Gastrocnemius medialis (tissue), 4 donors: Measurements from ENCODE around the gene CALD1. TPM values are rescaled to one million over a fixed set of nuclear protein-coding genes. Genes with fewer than 3 reads are reported as not detected.

ENCODE experiments used
- ATAC-seq, 2 donors: fragments of 150-250 bp; one replicate each; pipeline ENCODE4 v1.9.1; 2016
- DNase-seq, 2 donors: peaks; one replicate each; pipeline ENCODE4 v3.0.0-alpha.2; 2019
- H3K27ac ChIP-seq, 4 donors: fragments of 200-600 bp; sonication (generic); 1 replicate in 1 of 4; 2 replicates in 3 of 4; pipeline ENCODE4 v1.5.1; 2016 to 2018; ENCODE audit warnings: mild to moderate bottlenecking in 2 of 4, moderate library complexity in 1 of 4
- H3K27me3 ChIP-seq, 3 donors: fragments of 200-600 bp; sonication (generic) in 2 of 3; 1 replicate in 1 of 3; 2 replicates in 2 of 3; pipeline versions ENCODE4 v1.5.1 to v1.6.0; 2016 to 2019; ENCODE audit warnings: mild to moderate bottlenecking in 1 of 3, moderate library complexity in 1 of 3
- H3K36me3 ChIP-seq, 2 donors: fragments of 200-600 bp; sonication (generic) in 1 of 2; one replicate each; pipeline ENCODE4 v1.5.1; 2017 to 2018
- H3K4me1 ChIP-seq, 2 donors: fragments of 200-600 bp; sonication (generic) in 1 of 2; one replicate each; pipeline ENCODE4 v1.5.1; 2016 to 2017; ENCODE audit warnings: mild to moderate bottlenecking in 2 of 2
- H3K4me3 ChIP-seq, 4 donors: fragments of 200-600 bp; sonication (generic) in 3 of 4; 1 replicate in 1 of 4; 2 replicates in 3 of 4; pipeline ENCODE4 v1.5.1; 2016 to 2019; ENCODE audit warnings: mild to moderate bottlenecking in 2 of 4
- H3K9me3 ChIP-seq, 3 donors: fragments of 200-600 bp; sonication (generic) in 2 of 3; 1 replicate in 1 of 3; 2 replicates in 2 of 3; pipeline ENCODE4 v1.5.1; 2016 to 2019
- CTCF ChIP-seq, 5 experiments: fragments of 450-650 bp in 3 of 5; fragments of 200-600 bp in 2 of 5; sonication (generic) in 2 of 5; IDR thresholded peaks in 4 of 5; conservative IDR thresholded peaks in 1 of 5; 1 replicate in 4 of 5; 2 replicates in 1 of 5; pipeline ENCODE4 v1.5.1; 2016 to 2019; ENCODE audit warnings: antibody characterized with exemption in 5 of 5, mild to moderate bottlenecking in 3 of 5, moderate library complexity in 3 of 5
- POLR2A ChIP-seq, 2 donors: fragments of 450-650 bp; IDR thresholded peaks; one replicate each; pipeline ENCODE4 v1.6.1; 2017; ENCODE audit warnings: antibody characterized with exemption in 2 of 2, mild to moderate bottlenecking in 2 of 2, moderate library complexity in 2 of 2
- in situ Hi-C, 4 donors: fragments of 200-750 bp; cut with MboI; loops; one replicate each; pipeline versions ENCODE4 v1.15.0 to v1.8.0; 2017; ENCODE audit warnings: low sequenced_read_pairs in 4 of 4
- intact Hi-C: fragments of 100-400 bp; cut with DNase I; formaldehyde crosslinking; loops from one replicate; pipeline ENCODE4 v1.15.1; 2023; ENCODE audit warnings: low total_unique reads
- total RNA-seq, 4 donors: library from RNA; depleted of rRNA; stranded (reverse); fragments of >200 nt; gene quantifications; one replicate each; pipeline versions ENCODE4 v1.1.0 to v1.2.3, GENCODE V29; 2016

The CALD1 gene
- total RNA-seq, 4 donors from 2014 or later = 25.9 to 43.2 (median 32.3) TPM

- H3K27ac ChIP-seq = peak overlapping the region in 1 of 4 donors; percentile 6
- TF ChIP-seq CTCF (IDR thresholded peaks at IDR 0.05 in 4 of 5, conservative IDR thresholded peaks at IDR 0.05 in 1 of 5) (no peak), POLR2A (IDR thresholded peaks at IDR 0.05) (no peak)
- no peaks in the 10 kb centered on the region for H3K36me3 ChIP-seq
- no peaks in the 10 kb centered on the region for H3K27me3 ChIP-seq
- ATAC-seq (no peak), DNase-seq (no peak)
- no peaks in the 10 kb centered on the region for H3K9me3 ChIP-seq
- intact Hi-C loops = loop anchor here (5.0 kb wide), 1 partner anchor 37 kb away; no protein-coding TSS in a partner anchor
- H3K4me3 ChIP-seq = no peak overlapping the region
- peaks cover 0 to 4% of the 10 kb centered on the region in 2 donors for H3K4me1 ChIP-seq
- in situ Hi-C loops = no loop called here
These were observed 159.7 kb downstream of the CALD1 start for GRCh38 chr7:134939136-134939535.

DNA sequence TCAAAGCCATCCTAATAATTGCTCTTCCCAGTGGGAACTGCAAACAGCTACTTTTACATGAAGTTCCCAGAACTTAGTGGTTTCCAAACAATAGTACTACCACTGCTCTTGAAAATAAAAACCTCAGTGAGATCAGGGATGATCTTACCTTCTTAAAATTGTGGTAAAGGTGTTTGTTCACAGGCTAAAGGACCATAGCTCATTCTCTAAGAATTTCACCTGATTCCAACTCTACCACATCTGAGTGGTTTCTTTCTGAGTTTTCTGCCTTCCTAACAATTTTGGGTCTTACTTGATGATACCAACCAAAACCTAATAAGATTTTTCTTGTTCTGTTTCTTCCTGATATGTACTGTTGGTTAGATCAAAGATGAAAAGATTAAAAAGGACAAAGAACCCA, 161.3 kb downstream of the CALD1 start:
- peak overlapping the region in 1 of 4 donors; percentile 0 for H3K27ac ChIP-seq
- no peak for TF ChIP-seq CTCF (IDR thresholded peaks at IDR 0.05 in 4 of 5, conservative IDR thresholded peaks at IDR 0.05 in 1 of 5)
- no peak for TF ChIP-seq POLR2A (IDR thresholded peaks at IDR 0.05)
- ATAC-seq = no peak
- DNase-seq = no peak
- H3K9me3 ChIP-seq = no peaks in the 10 kb centered on the region
- intact Hi-C loops = loop anchor here (10.0 kb wide), 1 partner anchor 186 kb away; no protein-coding TSS in a partner anchor
- H3K4me1 ChIP-seq = no peaks in the 10 kb centered on the region
- H3K36me3 ChIP-seq = no peaks in the 10 kb centered on the region
- H3K4me3 ChIP-seq = no peak overlapping the region
- H3K27me3 ChIP-seq = no peaks in the 10 kb centered on the region
- in situ Hi-C loops = loop anchor here in 1 of 4 donors (10.0 kb wide), 1 partner anchor 316 kb away; no protein-coding TSS in a partner anchor

- no peak for DNase-seq
- Histone ChIP-seq H3K9me3 (no peaks in the 10 kb centered on the region), H3K36me3 (no peaks in the 10 kb centered on the region), H3K27ac (peak overlapping the region in 1 of 4 donors; percentile 0), H3K27me3 (no peaks in the 10 kb centered on the region), H3K4me3 (no peak overlapping the region), H3K4me1 (no peaks in the 10 kb centered on the region)
- no peak for ATAC-seq
- no peak for TF ChIP-seq CTCF (IDR thresholded peaks at IDR 0.05 in 4 of 5, conservative IDR thresholded peaks at IDR 0.05 in 1 of 5)
- no peak for TF ChIP-seq POLR2A (IDR thresholded peaks at IDR 0.05)
- intact Hi-C loops = loop anchor here (10.0 kb wide), 1 partner anchor 187 kb away; no protein-coding TSS in a partner anchor
- in situ Hi-C loops = loop anchor here in 1 of 4 donors (10.0 kb wide), 1 partner anchor 317 kb away; no protein-coding TSS in a partner anchor
These were observed 161.9 kb downstream of the CALD1 start for GRCh38 chr7:134941185-134941900.

- H3K4me3 ChIP-seq = no peak overlapping the region
- H3K9me3 ChIP-seq = no peaks in the 10 kb centered on the region
- in situ Hi-C loops (loop anchor here in 1 of 4 donors (10.0 kb wide), 1 partner anchor 317 kb away; no protein-coding TSS in a partner anchor), intact Hi-C loops (loop anchor here (10.0 kb wide), 1 partner anchor 187 kb away; no protein-coding TSS in a partner anchor)
- no peak for DNase-seq
- ATAC-seq = no peak
- no peaks in the 10 kb centered on the region for H3K27me3 ChIP-seq
- no peaks in the 10 kb centered on the region for H3K36me3 ChIP-seq
- H3K27ac ChIP-seq = no peak overlapping the region
- no peak for TF ChIP-seq POLR2A (IDR thresholded peaks at IDR 0.05)
- no peak for TF ChIP-seq CTCF (IDR thresholded peaks at IDR 0.05 in 4 of 5, conservative IDR thresholded peaks at IDR 0.05 in 1 of 5)
- H3K4me1 ChIP-seq = no peaks in the 10 kb centered on the region
These were observed 162.5 kb downstream of the CALD1 start for GRCh38 chr7:134941952-134942351.
